Activated CD4-positive, alpha-beta T cell treated with anti-CD3 and anti-CD28 coated beads for 24 hours (primary cell): ENCODE data around the gene BTBD16.

Source experiments
- DNase-seq, 2 donors: peaks; one replicate each; pipeline ENCODE4 v3.0.0-alpha.2; 2020; ENCODE audit warnings: low read depth in 2 of 2

BTBD16 gene

DNA sequence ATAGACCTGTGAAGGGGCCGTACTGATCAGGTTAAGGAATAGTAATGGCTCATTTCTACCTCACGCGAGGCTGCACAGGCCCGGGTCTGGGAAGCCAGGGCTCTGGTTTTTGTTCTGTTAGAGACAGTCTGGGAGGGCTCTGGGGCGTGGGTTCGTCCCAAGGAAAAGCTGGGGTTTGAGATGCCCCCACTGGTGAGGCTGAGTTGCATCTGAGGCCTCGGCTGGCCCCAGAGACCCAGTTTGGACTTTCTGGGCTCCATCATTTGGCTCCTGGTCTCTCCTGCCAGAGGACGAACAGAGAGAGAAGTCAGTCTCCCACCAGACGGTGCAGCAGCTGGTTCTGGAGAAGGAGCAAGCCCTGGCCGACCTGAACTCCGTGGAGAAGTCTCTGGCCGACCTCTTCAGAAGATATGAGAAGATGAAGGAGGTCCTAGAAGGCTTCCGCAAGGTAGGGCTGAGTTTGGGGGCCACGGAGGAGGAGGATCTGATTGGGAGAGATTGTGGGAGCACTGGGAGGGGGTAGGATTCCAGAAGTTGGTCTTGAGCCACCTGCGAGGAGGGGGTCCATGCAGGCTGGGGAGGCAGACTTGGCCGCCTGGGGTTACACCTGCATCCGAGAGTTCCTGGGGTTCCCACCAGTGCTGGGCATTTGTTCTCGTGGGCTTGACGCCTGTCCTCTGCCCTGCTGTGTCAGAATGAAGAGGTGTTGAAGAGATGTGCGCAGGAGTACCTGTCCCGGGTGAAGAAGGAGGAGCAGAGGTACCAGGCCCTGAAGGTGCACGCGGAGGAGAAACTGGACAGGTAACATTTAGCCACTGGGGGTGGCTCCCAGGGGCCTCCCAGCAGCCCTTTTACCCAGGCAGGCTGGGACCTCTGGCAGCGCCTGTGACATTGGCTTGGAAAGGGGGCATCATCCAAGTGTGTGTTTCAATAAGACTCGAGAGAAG is 22.5 kb upstream of the BTBD16 start:
- no peak for DNase-seq

DNA sequence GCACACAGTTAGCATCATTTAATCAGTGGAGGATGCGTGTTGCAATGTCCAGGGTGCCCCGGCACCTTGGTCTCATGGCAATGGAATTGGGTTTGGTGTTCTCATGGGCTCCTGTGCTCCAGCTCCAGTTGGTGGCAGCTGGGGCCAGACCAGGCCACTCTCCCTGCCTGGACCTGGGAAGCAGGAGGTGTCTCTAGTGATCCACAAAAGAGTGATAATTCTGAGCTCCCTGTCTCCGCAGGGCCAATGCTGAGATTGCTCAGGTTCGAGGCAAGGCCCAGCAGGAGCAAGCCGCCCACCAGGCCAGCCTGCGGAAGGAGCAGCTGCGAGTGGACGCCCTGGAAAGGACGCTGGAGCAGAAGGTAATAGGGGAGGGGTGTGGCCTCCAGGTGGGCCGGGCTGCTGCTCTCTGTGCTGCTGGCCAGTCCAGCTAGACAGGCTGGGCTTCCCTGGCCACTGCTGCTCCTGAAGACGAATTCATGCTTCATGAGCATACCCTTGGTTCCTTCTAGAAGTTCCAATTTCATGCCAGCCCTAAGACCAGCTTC is 21.7 kb upstream of the BTBD16 start:
- DNase-seq = no peak

DNA sequence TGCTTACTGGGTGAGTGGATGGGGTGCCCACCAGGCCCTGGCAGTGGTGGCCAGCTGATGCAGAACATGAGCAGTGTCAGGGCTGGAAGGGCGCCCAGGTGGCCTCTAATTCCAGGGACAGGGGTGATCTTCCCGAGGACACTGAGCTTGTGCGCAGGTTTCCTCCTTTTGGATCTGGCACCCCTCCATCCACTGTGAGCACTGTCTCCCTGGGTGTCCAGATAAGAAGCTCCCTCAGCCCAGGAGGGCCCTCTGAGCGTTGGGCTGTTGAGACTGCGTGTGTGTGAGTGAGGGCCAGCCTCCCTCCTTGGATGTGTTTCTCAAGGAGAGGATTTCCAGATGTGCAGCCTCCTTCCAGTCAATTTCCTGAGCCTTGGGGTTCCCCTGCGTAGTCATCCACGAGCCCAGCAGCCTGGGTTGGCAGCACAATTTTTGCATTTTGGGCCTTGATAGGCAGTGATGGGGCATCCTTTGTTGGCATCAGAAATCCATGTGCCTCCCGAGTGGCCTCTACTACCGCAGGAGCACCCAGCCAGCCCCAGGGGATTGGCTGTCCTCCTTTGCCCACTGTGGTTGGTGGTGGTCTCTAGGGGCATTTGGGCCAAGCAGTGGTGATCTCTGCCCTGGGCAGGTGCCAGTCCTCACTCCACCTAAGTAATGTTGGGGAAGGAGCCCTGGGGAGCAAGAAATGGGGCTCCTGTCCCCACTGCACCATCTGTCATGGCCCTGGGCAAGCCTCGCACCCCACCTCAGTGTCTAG is 20.9 kb upstream of the BTBD16 start:
- DNase-seq = no peak

DNA sequence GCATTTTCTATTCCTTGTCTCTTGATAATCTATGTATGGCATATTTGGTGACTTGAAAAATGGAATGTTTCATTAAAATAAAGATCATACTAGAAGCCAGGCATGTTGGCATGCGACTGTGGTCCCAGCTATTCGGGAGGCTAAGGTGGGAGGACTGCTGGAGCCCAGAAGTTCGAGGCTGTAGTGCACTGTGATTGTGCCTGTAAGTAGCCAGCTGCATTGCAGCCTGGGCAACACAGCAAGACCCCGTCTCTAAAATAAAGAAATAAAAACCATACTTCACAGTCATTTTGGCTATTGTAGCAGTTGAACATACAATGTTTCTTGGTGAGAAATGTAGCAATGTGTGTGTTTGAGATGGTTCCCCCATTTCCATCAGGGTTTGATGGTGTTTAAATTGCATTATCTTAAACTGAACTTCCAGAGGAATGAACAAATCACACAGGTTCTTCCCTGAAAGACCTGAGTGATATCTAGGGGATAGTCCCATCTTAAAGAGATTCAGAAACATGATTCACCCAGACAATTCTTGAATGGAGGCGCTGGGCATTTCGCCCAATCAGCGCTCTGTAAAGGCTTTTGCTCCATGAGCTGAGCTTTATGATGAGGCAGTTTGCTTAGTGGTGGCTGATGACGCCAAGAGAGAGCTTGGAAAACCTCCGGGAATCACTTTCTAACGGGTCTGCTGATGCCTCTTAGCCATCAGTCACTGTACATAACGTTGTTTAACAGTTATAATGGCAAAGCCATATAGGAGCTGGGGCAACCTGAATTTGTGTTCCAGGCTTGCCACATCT is 19.4 kb upstream of the BTBD16 start:
- no peak for DNase-seq

DNA sequence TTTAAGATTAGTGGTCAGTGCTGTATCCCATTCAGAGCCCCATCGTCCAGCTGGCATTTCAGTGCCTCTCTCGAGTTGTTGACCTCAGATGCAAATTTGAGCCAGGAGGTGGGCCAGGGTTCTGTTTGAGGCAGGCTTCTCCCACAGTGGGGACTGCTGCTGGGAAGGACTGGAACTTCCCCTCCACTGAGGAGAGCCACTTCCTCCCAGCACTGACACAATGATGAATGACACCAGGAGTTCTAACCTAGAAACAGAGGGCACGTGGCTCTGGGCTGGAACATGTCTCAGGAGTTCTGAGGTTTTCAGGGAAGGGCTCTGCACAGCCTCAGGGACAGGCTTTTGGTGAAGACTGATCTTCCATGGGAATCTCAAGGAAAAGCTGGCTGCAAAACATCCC is 18.3 kb upstream of the BTBD16 start:
- no peak for DNase-seq

DNA sequence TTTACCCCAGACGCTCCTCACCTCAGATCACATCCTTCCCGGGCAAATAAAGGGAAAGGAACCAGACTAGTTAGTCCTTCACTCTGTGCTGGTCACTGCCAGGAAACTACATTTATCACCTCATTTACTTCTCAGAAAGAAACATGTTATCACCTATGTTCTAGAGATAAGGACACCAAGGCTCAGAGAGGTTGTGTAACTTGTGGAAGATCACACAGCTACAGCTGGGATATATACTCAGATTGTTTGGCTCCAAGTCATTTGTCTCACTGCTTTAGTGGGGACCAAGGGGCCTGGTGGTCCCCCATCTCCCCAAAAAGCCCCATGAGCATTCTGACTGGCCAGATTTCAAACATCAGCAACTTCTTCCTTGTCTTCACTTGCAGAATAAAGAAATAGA is 17.5 kb upstream of the BTBD16 start:
- DNase-seq = no peak

DNA sequence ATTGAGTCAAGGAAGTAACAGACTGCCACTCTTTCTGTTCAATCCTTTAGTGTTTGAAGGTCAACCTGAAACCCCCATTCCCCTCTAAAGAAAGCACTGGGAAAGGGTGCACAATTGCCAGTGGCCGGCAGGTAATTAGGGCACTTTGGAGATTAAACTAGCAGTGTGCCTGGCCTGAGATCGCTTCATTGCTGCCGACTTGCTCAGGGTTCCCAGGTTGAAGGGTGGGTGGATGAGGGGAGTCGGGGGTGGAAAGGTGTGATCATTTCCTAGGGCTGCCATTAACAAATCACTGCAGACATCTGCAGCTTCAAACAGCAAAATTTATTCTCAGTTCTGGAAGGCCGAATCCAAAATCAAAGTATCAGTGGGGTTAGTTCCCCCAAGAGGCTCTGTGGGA is 16.3 kb upstream of the BTBD16 start:
- DNase-seq = no peak

DNA sequence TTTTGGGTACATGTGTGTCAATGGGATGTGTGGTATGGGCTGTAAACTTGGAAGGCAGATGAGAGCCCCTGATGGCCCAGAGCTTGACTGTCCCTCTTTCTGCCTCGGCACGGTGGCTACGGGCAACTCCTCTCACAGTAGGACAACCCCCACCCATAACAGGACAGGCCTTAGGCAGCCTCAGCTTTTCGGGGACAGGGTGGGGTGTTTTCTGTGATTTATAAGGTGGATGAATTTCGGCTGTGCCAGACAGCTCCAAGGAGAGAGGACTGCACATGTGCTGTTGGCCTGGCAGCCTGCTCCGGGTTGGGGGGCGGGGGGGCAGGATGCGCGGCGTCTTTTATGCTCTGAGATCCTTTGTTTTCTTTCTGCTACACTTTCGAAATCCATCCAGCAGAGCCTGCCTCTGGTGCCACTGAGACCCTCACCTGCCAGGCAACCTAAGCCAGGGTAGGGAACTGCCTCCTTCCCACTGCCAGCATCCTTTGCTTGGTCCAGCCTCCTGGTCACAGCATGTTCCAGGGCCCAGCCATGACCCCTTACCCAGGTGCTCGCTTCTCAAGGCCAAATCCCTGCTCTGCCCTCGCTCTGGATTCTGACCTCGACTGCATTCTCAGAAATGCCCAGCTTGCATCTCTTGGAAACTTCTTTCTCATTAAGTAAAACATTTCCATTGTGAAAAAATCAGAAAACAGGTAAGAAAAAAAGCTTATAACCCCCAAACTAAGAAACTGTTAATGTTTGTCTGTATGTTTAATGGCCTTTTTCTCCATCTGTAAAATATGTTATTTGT is 15.4 kb upstream of the BTBD16 start:
- DNase-seq = no peak

DNA sequence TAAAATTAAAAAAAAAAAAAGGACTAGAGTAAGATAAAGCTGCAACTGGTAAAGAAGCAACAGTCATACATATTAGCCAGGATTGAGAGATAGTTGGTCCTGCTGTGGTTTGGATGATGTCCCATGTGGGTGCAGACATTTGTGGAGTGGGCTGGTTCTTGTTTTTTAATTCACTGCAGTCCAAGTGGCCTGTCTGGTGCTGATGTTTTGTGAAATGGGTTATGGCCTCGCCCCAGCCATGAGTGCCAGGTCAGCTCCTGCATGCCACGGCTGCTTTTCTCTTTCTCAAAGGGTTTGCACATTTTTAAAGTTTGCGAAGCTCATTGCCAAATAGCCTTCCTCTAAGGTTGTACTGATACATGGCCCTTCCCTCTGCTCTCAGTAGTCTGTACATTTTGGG is 14.1 kb upstream of the BTBD16 start:
- DNase-seq = no peak

DNA sequence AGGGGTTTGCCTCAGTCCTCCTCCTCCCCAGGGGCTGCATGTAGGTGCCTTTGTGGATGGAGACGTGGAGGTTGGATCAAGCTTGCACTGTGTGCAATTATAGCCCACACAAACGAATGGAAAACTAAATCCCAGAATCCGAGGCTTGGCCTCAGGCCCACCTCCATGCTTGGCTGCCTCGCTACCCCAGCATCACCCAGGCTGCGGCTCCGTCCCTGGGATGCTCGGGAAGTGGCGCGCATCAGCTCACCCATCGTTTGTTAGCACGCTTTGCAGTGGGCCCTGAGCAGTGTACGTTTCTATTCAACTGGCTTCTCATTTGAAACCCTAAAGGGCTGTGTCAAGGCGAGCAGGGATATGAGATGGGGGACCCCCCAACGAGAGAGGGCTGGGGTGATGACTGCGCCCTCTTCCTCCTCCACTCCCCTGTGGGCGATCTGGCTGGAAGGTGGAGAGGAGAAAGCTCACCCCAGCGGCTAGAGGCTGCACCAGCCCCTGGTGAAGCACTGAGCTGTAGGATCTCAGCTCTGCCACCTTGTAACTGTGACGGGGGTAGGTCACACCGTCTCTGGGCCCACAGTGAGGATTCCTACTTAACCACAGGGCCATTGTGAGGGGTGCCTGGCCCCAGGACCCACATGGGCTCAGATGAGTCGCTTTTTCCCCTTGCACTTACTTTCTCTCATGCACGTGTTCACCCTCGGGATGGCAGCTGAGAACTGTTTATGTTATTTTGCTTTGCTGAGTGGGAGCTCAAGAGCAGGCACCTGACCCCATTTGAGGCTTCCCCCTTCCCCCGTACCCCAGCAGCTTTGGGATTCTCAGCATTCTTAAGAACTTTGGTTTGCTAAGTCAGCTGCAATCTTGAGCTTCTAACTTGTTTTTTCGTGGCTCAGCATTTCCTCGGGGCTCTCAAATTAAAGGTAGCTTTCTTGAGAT is 12.7 kb upstream of the BTBD16 start:
- no peak for DNase-seq

DNA sequence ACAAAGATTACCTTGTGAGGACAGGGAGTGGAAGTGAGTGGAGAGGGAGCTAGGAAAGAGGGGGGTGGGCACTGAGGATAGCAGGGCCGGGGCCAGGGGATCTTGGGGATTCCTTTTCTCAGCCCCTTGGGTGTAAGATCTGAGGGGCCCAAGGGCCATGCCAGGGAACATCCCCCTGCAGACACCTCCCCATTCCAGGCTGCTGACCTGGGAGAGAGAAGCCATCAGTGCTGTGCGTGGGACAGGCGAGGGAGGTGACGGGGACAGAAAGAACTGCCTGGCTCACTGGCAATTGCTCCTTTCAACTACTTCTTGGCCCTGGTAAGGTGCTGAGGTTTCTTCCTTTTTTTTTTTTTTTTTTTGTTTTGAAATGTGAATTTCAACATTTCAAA is 12.0 kb upstream of the BTBD16 start:
- DNase-seq = no peak

DNA sequence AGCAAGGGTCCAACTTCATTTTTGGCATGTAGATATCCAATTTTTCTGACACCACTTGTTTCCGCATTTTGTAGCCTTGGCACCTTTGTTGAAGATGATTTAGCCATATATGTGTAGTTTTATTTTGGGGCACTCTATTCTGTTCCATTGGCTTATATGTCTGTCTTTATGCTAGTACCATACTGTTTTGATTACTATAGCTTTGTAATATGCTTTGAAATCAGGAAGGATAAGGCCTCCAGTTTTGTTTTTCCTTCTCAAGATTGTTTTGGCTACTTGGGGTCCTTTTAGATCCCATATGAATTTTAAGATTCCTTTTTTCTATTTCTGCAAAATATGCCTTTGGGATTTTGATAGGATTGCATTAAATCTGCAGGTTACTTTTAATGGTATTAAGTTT is 9.5 kb upstream of the BTBD16 start:
- no peak for DNase-seq

DNA sequence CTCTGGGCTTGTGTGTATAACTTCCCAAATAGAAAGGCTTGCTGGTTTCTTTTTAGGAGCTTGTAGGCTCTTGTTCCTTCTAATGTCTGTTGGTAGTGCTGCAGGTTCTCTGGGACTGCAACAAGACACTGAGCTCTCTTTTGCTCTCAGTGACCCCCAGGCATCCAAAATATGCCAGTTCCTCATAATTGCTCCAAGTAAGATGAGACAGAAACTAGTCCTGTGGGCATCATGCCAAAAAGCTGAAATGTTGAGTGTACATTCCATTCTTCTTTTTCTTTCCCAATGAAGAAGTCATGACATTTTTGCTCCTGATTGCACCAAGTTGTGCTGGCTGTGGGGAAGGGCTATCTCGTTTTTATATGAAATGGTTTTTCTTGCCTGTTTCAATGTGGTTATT is 7.1 kb upstream of the BTBD16 start:
- DNase-seq = no peak

DNA sequence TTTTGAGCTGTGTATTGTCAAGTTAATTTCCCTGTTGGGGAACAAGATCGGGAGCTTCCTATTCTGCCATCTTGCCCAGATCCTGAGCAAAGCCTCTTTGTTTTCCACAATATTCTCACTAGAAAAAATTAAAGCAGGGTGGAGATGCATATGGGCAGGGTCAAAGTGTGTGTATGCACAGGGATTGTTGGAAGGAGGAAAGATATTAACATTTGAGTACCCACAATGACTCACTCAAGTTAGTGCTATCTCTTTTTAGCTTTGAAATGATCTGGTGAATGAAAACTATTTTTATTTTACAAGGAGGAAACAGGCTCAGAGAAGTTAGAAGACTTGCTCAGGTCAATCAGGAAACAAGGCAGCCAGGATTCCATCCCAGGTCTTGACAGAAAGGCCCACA is 6.7 kb upstream of the BTBD16 start:
- no peak for DNase-seq

DNA sequence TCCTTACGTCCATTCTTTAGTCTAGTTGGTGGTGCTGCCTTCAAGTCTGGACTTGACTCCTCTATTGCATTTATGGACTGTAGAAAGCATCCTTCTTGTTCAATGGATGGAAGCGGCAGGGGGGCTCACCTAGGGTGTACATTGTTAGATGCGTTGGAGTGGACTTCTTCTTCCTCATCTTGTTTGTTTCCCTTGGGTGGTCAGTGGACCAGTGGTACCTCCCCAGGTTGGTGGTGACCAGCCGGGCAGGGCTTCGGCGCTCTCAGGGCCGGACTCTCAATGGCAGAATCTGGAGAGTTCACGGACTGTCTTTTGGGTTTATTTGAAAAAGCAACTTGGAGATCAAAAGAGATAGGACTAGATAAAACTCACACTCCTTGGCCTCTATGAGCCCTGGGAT is 6.2 kb upstream of the BTBD16 start:
- no peak for DNase-seq

DNA sequence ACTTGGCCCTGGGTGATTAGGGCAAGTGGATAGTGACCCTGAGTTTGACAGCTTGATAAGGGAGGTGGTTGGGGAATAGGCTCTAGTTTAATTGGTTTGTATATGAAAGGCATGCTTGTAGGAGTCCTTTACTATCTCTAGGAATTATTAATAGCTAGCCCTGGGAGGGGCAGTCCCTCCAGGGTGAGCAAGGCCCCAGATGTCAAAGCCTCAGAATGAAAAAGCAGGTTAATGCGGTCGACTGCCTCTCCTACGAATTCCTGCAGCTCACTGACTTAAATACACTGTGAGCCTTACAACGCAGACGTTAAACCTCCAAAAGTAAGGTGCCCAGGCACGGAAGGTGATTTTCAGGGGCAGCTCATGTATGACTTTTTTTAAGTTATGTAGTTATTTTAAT is 5.2 kb upstream of the BTBD16 start:
- no peak for DNase-seq

DNA sequence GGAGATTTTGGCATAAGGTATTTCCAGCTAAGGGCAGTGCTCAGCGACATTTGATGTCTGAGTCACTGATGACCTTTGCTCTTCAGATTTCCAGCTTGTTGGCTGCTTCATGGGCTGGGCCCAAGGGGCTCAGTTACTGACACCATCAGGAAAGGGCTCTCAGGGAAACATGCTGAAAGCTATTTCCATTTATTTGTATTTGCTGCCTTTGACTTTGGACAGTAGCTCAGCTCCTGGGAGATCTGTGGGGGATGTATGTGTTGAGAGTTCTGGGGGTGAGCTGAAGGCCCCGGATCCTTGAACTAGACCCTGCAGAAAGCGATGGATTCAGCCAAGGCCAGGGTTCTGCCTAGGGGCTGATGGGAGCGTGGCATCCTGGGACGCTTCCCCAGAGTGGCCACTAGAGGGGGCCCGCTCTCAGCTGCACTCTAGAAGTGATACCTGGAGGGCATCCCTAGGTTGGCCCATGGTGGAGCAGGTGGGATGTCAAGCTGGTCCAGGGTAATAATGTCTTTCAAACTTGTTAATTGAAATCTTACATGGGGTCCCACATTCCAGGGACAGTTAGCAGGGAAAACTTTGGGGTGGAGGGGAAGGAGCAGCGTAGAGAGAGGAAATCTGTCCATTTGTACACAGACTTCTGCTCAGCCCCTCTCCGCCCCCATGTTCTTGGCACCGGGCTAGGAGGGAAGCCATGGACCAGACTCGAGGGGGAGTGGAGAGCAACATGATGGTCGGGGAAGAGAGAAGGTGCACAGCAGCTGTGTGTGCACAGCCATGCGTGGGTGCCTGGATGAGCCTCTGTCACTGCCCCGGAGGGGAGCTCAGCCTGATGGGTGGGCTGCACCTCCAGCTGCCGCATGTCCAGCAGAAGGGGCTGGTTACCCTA is 3.0 kb upstream of the BTBD16 start:
- DNase-seq = peak; percentile 14 to 25

DNA sequence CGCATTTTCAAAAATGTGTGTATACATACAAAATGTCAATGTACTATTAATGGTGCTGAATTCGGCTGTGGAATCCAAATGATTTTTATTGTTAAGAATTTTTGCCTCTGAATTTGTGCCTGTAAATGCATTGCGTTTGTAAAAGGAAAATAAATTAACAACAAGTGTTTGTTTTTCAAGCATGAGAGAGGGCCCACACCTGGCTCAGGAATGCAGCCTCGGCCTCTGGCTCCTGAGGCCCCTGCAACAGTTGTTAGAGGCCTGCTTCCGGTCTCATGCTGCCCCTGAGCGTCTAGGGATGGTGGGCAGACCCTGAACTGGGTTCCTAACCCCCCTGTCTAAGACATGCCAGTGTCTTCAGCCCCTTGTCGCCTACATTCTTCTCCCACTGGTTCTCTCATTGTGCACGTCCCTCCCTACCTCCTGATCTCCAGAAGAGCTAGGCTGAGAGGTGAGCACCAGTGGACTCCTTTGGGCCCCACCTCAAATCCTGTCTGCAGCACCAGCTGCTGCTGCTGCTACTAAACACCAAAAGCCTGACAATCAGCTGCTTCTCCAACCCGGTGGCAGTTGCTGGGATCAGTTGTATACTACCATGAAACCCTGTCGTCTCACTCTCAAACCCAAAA is 1.9 kb upstream of the BTBD16 start:
- no peak for DNase-seq
